Natural killer cell (primary cell): ENCODE data around the gene FAM20B. TPM values are rescaled to one million over a fixed set of nuclear protein-coding genes. Genes with fewer than 3 reads are reported as not detected.

Experiments used
- ATAC-seq, 3 donors: fragments of 150-1000 bp in 2 of 3; fragments of 200-7000 bp in 1 of 3; cut with Tn5 transposase; 1 replicate in 1 of 3; 2 replicates in 2 of 3; pipeline ENCODE4 v1.10.0; 2021; ENCODE audit warnings: mild to moderate bottlenecking in 2 of 3, moderate library complexity in 2 of 3
- DNase-seq, 2 donors: peaks; one replicate each; pipeline versions ENCODE4 v3.0.0 to v3.0.0-alpha.2; 2013 to 2021; ENCODE audit warnings: mixed read lengths in 1 of 2
- H3K27ac ChIP-seq: one replicate; pipeline ENCODE4 v1.5.1; 2013; ENCODE audit warnings: mild to moderate bottlenecking, low read length
- H3K27me3 ChIP-seq: one replicate; pipeline ENCODE4 v1.6.1; 2013; ENCODE audit warnings: low read length; ENCODE audit not compliant: control insufficient read depth, insufficient read depth
- H3K36me3 ChIP-seq: one replicate; pipeline ENCODE4 v1.6.1; 2013; ENCODE audit warnings: low read length; ENCODE audit not compliant: control insufficient read depth, insufficient read depth
- H3K4me1 ChIP-seq: one replicate; pipeline ENCODE4 v1.6.1; 2013; ENCODE audit warnings: low read length; ENCODE audit not compliant: control insufficient read depth, insufficient read depth
- H3K4me3 ChIP-seq: one replicate; pipeline ENCODE4 v1.5.1; 2013; ENCODE audit warnings: low read length
- H3K9me3 ChIP-seq: one replicate; pipeline ENCODE4 v1.6.1; 2013; ENCODE audit warnings: low read length; ENCODE audit not compliant: control insufficient read depth, insufficient read depth
- H3K27ac Mint-ChIP-seq, 2 donors: one replicate each; pipeline ENCODE4 v1.8.0; 2022; ENCODE audit warnings: mild to moderate bottlenecking in 2 of 2, mixed read lengths in 2 of 2, moderate library complexity in 1 of 2
- H3K27me3 Mint-ChIP-seq, 2 donors: one replicate each; pipeline ENCODE4 v1.8.0; 2022; ENCODE audit warnings: low read depth in 2 of 2, mixed read lengths in 2 of 2
- H3K36me3 Mint-ChIP-seq: one replicate; pipeline ENCODE4 v1.8.0; 2022; ENCODE audit warnings: mixed read lengths
- H3K4me1 Mint-ChIP-seq, 2 donors: one replicate each; pipeline ENCODE4 v1.8.0; 2022; ENCODE audit warnings: mixed read lengths in 2 of 2
- H3K4me3 Mint-ChIP-seq: one replicate; pipeline ENCODE4 v1.8.0; 2022; ENCODE audit warnings: mild to moderate bottlenecking, moderate library complexity, mixed read lengths
- H3K9me3 Mint-ChIP-seq, 2 donors: one replicate each; pipeline ENCODE4 v1.8.0; 2022; ENCODE audit warnings: mixed read lengths in 2 of 2
- WGBS: methylation state at CpG from one replicate; pipeline ENCODE4 v1.1.7; 2013; ENCODE audit warnings: missing lambda C conversion rate; ENCODE audit not compliant: insufficient coverage; 5-methylcytosine and 5-hydroxymethylcytosine counted together
- intact Hi-C: fragments of 100-400 bp; cut with micrococcal nuclease; formaldehyde crosslinking; loops from one replicate; pipeline ENCODE4 v1.14.2; 2022
- total RNA-seq, 4 donors: library from RNA; stranded (reverse); fragments of 120-200 nt in 1 of 4; gene quantifications; one replicate each; pipeline versions ENCODE4 v1.2.3 to v1.2.4, GENCODE V29; 2013 to 2022
- TF ChIP-seq, protein P1 (sequence below): fragments of 200-600 bp; IDR thresholded peaks from one replicate; pipeline ENCODE4 v1.8.0; 2022; ENCODE audit warnings: antibody characterized with exemption

Gene FAM20B
- total RNA-seq, 3 donors from 2014 or later (not counting 1 experiment from before 2014, with no cell fraction given): 27.6 to 35.2 (median 29.0) TPM

DNA sequence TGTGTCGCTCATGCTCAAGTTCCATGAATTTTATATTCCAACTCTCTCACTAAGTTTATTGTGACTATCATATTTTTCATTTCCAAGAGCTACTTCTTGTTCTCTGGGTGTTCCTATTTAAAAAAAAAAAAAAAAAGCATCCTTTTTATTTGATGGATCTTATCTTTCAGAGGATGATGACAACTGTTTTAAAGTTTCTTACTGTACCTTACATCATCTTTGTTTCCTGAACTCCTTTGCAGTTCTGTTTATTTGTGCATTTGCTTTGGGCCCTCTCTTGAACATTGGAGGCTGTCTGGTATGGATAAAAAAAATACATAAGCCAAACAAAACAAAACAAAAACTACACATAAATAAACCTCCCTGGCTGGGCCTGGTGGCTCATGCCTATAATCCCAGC lies 32.1 kb upstream of the FAM20B start:
- ATAC-seq (no peak), DNase-seq (no peak)
- no peak overlapping the region for H3K27ac ChIP-seq
- Mint-ChIP-seq H3K4me1 (no peaks in the 10 kb centered on the region), H3K36me3 (no peaks in the 10 kb centered on the region), H3K27me3 (peaks cover 0 to 2% of the 10 kb centered on the region in 2 donors), H3K27ac (no peak overlapping the region), H3K9me3 (no peaks in the 10 kb centered on the region), H3K4me3 (no peak overlapping the region)
- no peaks in the 10 kb centered on the region for H3K36me3 ChIP-seq
- 89% methylated on average over 1 of the region's 1 CpG for WGBS
- H3K4me3 ChIP-seq: no peak overlapping the region
- no peaks in the 10 kb centered on the region for H3K4me1 ChIP-seq
- TF ChIP-seq, protein P1, sequence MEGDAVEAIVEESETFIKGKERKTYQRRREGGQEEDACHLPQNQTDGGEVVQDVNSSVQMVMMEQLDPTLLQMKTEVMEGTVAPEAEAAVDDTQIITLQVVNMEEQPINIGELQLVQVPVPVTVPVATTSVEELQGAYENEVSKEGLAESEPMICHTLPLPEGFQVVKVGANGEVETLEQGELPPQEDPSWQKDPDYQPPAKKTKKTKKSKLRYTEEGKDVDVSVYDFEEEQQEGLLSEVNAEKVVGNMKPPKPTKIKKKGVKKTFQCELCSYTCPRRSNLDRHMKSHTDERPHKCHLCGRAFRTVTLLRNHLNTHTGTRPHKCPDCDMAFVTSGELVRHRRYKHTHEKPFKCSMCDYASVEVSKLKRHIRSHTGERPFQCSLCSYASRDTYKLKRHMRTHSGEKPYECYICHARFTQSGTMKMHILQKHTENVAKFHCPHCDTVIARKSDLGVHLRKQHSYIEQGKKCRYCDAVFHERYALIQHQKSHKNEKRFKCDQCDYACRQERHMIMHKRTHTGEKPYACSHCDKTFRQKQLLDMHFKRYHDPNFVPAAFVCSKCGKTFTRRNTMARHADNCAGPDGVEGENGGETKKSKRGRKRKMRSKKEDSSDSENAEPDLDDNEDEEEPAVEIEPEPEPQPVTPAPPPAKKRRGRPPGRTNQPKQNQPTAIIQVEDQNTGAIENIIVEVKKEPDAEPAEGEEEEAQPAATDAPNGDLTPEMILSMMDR: no peak
- intact Hi-C loops: no loop called here
- no peaks in the 10 kb centered on the region for H3K9me3 ChIP-seq
- no peaks in the 10 kb centered on the region for H3K27me3 ChIP-seq

- TF ChIP-seq, protein P1: no peak
- ATAC-seq (no peak), DNase-seq (no peak)
- no peak overlapping the region for H3K4me3 Mint-ChIP-seq
- H3K27ac Mint-ChIP-seq: no peak overlapping the region
- no peaks in the 10 kb centered on the region for H3K9me3 Mint-ChIP-seq
- Histone ChIP-seq H3K9me3 (no peaks in the 10 kb centered on the region), H3K4me1 (peaks cover 2% of the 10 kb centered on the region), H3K27ac (no peak overlapping the region), H3K36me3 (no peaks in the 10 kb centered on the region), H3K27me3 (no peaks in the 10 kb centered on the region), H3K4me3 (no peak overlapping the region)
- intact Hi-C loops: no loop called here
- H3K36me3 Mint-ChIP-seq: no peaks in the 10 kb centered on the region
- peaks cover 0 to under 1% of the 10 kb centered on the region in 2 donors for H3K4me1 Mint-ChIP-seq
- H3K27me3 Mint-ChIP-seq: peaks cover 0 to 2% of the 10 kb centered on the region in 2 donors
- no CpG with 5 or more reads among the region's 1 CpG for WGBS
Observed at GRCh38 chr1:178997428-178997827, 28.3 kb upstream of the FAM20B start.

GRCh38 chr1:178998295-178998694 lies 27.4 kb upstream of the FAM20B start:
- Histone ChIP-seq H3K36me3 (no peaks in the 10 kb centered on the region), H3K4me3 (no peak overlapping the region), H3K27me3 (no peaks in the 10 kb centered on the region), H3K4me1 (peaks cover 10% of the 10 kb centered on the region), H3K27ac (no peak overlapping the region), H3K9me3 (no peaks in the 10 kb centered on the region)
- 94% methylated on average over 3 of the region's 3 CpGs for WGBS
- H3K36me3 Mint-ChIP-seq: no peaks in the 10 kb centered on the region
- DNase-seq: no peak
- intact Hi-C loops: no loop called here
- TF ChIP-seq, protein P1: no peak
- H3K9me3 Mint-ChIP-seq: no peaks in the 10 kb centered on the region
- peaks cover 7 to 8% of the 10 kb centered on the region in 2 donors for H3K4me1 Mint-ChIP-seq
- H3K4me3 Mint-ChIP-seq: no peak overlapping the region
- no peak overlapping the region for H3K27ac Mint-ChIP-seq
- no peak for ATAC-seq
- peaks cover 0 to 2% of the 10 kb centered on the region in 2 donors for H3K27me3 Mint-ChIP-seq

- Mint-ChIP-seq H3K36me3 (no peaks in the 10 kb centered on the region), H3K4me3 (no peak overlapping the region), H3K27me3 (peaks cover 0 to 2% of the 10 kb centered on the region in 2 donors), H3K4me1 (peaks cover 12 to 13% of the 10 kb centered on the region in 2 donors), H3K27ac (no peak overlapping the region), H3K9me3 (no peaks in the 10 kb centered on the region)
- DNase-seq: no peak
- TF ChIP-seq, protein P1: no peak
- H3K9me3 ChIP-seq: no peaks in the 10 kb centered on the region
- H3K36me3 ChIP-seq: no peaks in the 10 kb centered on the region
- H3K27me3 ChIP-seq: no peaks in the 10 kb centered on the region
- peaks cover 18% of the 10 kb centered on the region for H3K4me1 ChIP-seq
- no peak overlapping the region for H3K4me3 ChIP-seq
- H3K27ac ChIP-seq: no peak overlapping the region
- ATAC-seq: no peak
- WGBS: 94% methylated on average over 5 of the region's 5 CpGs
- intact Hi-C loops: no loop called here
Observed at GRCh38 chr1:178999061-178999460, 26.6 kb upstream of the FAM20B start.
